Upper lobe of left lung (tissue), 6 donors: ENCODE data around the gene TOPBP1. TPM values are rescaled to one million over a fixed set of nuclear protein-coding genes. Genes with fewer than 3 reads are reported as not detected.
"Not testable (repeated sequence)": the region's sequence is repeated elsewhere in the genome, so short reads cannot be mapped to it uniquely, and the experiment has no call there.

Experiments used
- ATAC-seq, 2 donors: fragments of 200-7000 bp; cut with Tn5 transposase; one replicate each; pipeline ENCODE4 v1.9.1; 2022; ENCODE audit warnings: mild to moderate bottlenecking in 2 of 2, moderate library complexity in 2 of 2; ENCODE audit not compliant: low FRiP score in 2 of 2
- DNase-seq, 2 donors: peaks; one replicate each; pipeline ENCODE4 v3.0.0-alpha.2; 2019 to 2020
- H3K27ac ChIP-seq, 4 donors: fragments of 200-600 bp; sonication (generic); one replicate each; pipeline ENCODE4 v1.5.1; 2016 to 2019
- H3K27me3 ChIP-seq, 4 donors: fragments of 200-600 bp; sonication (generic); one replicate each; pipeline ENCODE4 v1.5.1; 2017 to 2019
- H3K36me3 ChIP-seq, 4 donors: fragments of 200-600 bp; sonication (generic); one replicate each; pipeline ENCODE4 v1.5.1; 2016 to 2019
- H3K4me1 ChIP-seq, 4 donors: fragments of 200-600 bp; sonication (generic); one replicate each; pipeline ENCODE4 v1.5.1; 2018 to 2019
- H3K4me3 ChIP-seq, 4 donors: fragments of 200-600 bp; sonication (generic); one replicate each; pipeline ENCODE4 v1.5.1; 2017 to 2019; ENCODE audit warnings: mild to moderate bottlenecking in 2 of 4, moderate library complexity in 1 of 4
- H3K9me3 ChIP-seq, 4 donors: fragments of 200-600 bp; sonication (generic); one replicate each; pipeline ENCODE4 v1.5.1; 2018 to 2019
- EP300 ChIP-seq, 4 donors: sonication (generic); formaldehyde crosslinking; IDR thresholded peaks; one replicate each; pipeline ENCODE4 v1.5.1; 2017; ENCODE audit warnings: antibody characterized with exemption in 4 of 4, control low read depth in 2 of 4
- POLR2A ChIP-seq, 4 donors: fragments of 450-650 bp; IDR thresholded peaks; one replicate each; pipeline ENCODE4 v1.5.1; 2016 to 2017; ENCODE audit warnings: antibody characterized with exemption in 4 of 4, mild to moderate bottlenecking in 2 of 4
- POLR2AphosphoS5 ChIP-seq, 2 donors: sonication (generic); formaldehyde crosslinking; IDR thresholded peaks; one replicate each; pipeline ENCODE4 v1.5.1; 2017; ENCODE audit warnings: antibody characterized with exemption in 2 of 2
- WGBS, 2 donors: methylation state at CpG; one replicate each; pipeline ENCODE4 v1.1.5; 2017 to 2018; 5-methylcytosine and 5-hydroxymethylcytosine counted together
- total RNA-seq, 6 donors: library from RNA; depleted of rRNA in 4 of 6; stranded (reverse); fragments of >200 nt in 4 of 6; gene quantifications; one replicate each; pipeline versions ENCODE4 v1.1.0 to v1.2.1, GENCODE V29; 2016 to 2021
- TF ChIP-seq, protein P1 (sequence below), 6 experiments: fragments of 450-650 bp in 4 of 6; fragments of 200-600 bp in 2 of 6; sonication (generic) in 2 of 6; IDR thresholded peaks; one replicate each; pipeline ENCODE4 v1.5.1; 2016 to 2019; ENCODE audit warnings: antibody characterized with exemption in 6 of 6
- donor health status: DM: no; HTN: no; CAD: no; lungs with moderate emphysema.
- donor health status: DM: no; HTN: yes; CAD: no; lungs with severe emphysema.

The TOPBP1 gene
- total RNA-seq, 6 donors from 2014 or later = 16.4 to 46.8 (median 22.4) TPM

DNA sequence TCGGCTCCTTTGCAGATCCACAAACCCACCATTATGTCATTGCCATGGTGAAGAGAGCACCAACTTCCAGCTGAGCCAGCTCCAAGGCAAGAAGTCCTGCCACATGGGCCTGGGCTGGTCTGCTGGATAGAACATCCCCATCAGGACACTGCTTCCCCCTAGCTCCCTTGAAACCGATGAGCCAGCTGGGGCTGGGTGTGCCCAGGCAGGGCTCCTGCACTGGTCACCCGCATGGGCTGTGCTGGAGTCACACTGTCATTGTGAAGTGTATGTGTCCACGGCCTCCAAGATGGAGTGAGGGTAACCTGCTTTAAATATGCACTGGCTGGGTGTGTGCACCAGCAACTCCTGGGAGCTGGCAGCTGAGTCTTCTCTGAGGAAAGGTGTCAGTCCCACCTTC lies 31.0 kb upstream of the TOPBP1 start:
- H3K4me3 ChIP-seq = no peak overlapping the region
- WGBS, 2 donors = 74 to 100% methylated on average over 1 to 4 of the region's 4 CpGs
- H3K36me3 ChIP-seq = no peaks in the 10 kb centered on the region
- no peaks in the 10 kb centered on the region for H3K4me1 ChIP-seq
- TF ChIP-seq POLR2A (IDR thresholded peaks at IDR 0.05) = no peak
- TF ChIP-seq, protein P1, sequence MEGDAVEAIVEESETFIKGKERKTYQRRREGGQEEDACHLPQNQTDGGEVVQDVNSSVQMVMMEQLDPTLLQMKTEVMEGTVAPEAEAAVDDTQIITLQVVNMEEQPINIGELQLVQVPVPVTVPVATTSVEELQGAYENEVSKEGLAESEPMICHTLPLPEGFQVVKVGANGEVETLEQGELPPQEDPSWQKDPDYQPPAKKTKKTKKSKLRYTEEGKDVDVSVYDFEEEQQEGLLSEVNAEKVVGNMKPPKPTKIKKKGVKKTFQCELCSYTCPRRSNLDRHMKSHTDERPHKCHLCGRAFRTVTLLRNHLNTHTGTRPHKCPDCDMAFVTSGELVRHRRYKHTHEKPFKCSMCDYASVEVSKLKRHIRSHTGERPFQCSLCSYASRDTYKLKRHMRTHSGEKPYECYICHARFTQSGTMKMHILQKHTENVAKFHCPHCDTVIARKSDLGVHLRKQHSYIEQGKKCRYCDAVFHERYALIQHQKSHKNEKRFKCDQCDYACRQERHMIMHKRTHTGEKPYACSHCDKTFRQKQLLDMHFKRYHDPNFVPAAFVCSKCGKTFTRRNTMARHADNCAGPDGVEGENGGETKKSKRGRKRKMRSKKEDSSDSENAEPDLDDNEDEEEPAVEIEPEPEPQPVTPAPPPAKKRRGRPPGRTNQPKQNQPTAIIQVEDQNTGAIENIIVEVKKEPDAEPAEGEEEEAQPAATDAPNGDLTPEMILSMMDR (IDR thresholded peaks at IDR 0.05) = no peak
- no peak for TF ChIP-seq EP300 (IDR thresholded peaks at IDR 0.05)
- TF ChIP-seq POLR2AphosphoS5 (IDR thresholded peaks at IDR 0.05) = no peak
- no peaks in the 10 kb centered on the region for H3K9me3 ChIP-seq
- ATAC-seq = peak in 1 of 2 donors; percentile 27
- no peak overlapping the region for H3K27ac ChIP-seq
- H3K27me3 ChIP-seq = no peaks in the 10 kb centered on the region
- DNase-seq = no peak

DNA sequence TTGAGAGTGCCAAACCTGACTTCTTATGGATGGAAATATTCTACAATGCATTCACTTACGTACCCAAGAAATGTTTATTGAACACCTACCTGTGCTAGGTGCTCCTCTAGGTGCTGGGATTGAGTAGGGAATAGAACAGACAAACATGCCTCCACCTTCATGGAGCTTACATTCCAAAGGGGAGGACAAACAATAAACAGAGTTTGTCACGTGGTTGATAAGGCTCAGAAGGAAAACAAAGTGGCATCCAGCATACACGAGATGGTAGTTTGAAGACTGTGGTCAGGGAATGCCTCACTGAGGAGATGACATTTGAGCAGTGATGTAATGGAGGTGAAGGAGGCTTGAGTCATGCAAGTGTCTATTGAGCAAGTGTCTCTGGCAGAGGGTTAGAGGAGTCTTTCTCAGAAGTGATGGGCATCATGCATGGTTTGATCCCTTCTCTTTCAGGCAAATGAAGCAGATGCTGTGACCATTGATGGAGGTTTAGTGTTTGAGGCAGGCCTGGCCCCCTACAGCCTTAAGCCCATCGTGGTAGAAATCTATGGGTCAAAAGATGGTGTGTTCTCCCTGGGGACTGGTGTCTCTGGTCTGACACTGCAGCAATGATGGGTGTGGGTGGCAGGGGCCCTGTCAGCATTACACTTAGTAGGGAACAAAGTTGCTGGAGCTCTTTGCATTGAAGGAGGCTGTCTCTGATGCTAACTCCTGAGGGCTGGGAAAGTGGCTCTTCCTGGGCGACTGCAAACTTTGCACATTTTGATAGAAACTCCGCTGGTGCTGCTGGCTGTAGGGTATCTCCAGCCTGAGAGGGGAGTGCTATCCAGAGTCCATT lies 29.7 kb upstream of the TOPBP1 start:
- WGBS, 2 donors = 55 to 62% methylated on average over 3 to 6 of the region's 6 CpGs
- TF ChIP-seq POLR2A (IDR thresholded peaks at IDR 0.05) (no peak), EP300 (IDR thresholded peaks at IDR 0.05) (no peak), POLR2AphosphoS5 (IDR thresholded peaks at IDR 0.05) (no peak)
- TF ChIP-seq, protein P1 (IDR thresholded peaks at IDR 0.05) = no peak

GRCh38 chr3:133677993-133678392 lies 16.3 kb upstream of the TOPBP1 start:
- not testable (repeated sequence) for ATAC-seq, H3K27ac ChIP-seq, H3K4me3 ChIP-seq, DNase-seq, H3K4me1 ChIP-seq, H3K9me3 ChIP-seq, H3K36me3 ChIP-seq
- peaks cover 0 to 14% (median 4%) of the 10 kb centered on the region in 4 donors for H3K27me3 ChIP-seq
- WGBS, 2 donors = 95 to 98% methylated on average over 2 of the region's 2 CpGs

More for the DNA sequence above, 29.7 kb upstream of the TOPBP1 start:
- ATAC-seq (no peak), DNase-seq (no peak)
- Histone ChIP-seq H3K9me3 (no peaks in the 10 kb centered on the region), H3K4me1 (no peaks in the 10 kb centered on the region), H3K4me3 (no peak overlapping the region), H3K27me3 (no peaks in the 10 kb centered on the region), H3K27ac (no peak overlapping the region), H3K36me3 (no peaks in the 10 kb centered on the region)

GRCh38 chr3:133676336-133677118 lies 14.8 kb upstream of the TOPBP1 start:
- no peaks in the 10 kb centered on the region for H3K9me3 ChIP-seq
- 25 to 41% methylated on average over 7 to 11 of the region's 11 CpGs for WGBS, 2 donors
- no peak overlapping the region for H3K27ac ChIP-seq
- ATAC-seq (no peak), DNase-seq (no peak)
- peaks cover 0 to 8% (median 5%) of the 10 kb centered on the region in 4 donors for H3K4me1 ChIP-seq
- H3K4me3 ChIP-seq = no peak overlapping the region
- no peaks in the 10 kb centered on the region for H3K36me3 ChIP-seq
- TF ChIP-seq POLR2A (IDR thresholded peaks at IDR 0.05) = no peak
- TF ChIP-seq POLR2AphosphoS5 (IDR thresholded peaks at IDR 0.05) = no peak
- TF ChIP-seq, protein P1 (IDR thresholded peaks at IDR 0.05) = no peak
- TF ChIP-seq EP300 (IDR thresholded peaks at IDR 0.05) = no peak
- H3K27me3 ChIP-seq = peaks cover 0 to 14% (median 4%) of the 10 kb centered on the region in 4 donors

- Histone ChIP-seq H3K9me3 (no peaks in the 10 kb centered on the region), H3K36me3 (no peaks in the 10 kb centered on the region), H3K27ac (no peak overlapping the region), H3K4me3 (no peak overlapping the region), H3K4me1 (peaks cover 0 to 8% (median 5%) of the 10 kb centered on the region in 4 donors), H3K27me3 (peaks cover 0 to 14% (median 4%) of the 10 kb centered on the region in 4 donors)
- ATAC-seq (no peak), DNase-seq (no peak)
- TF ChIP-seq POLR2A (IDR thresholded peaks at IDR 0.05) (no peak), POLR2AphosphoS5 (IDR thresholded peaks at IDR 0.05) (no peak), EP300 (IDR thresholded peaks at IDR 0.05) (no peak)
- TF ChIP-seq, protein P1 (IDR thresholded peaks at IDR 0.05) = no peak
- 46 to 52% methylated on average over 6 of the region's 6 CpGs for WGBS, 2 donors
These were observed 14.0 kb upstream of the TOPBP1 start for GRCh38 chr3:133675631-133676335.
